CD4-positive, alpha-beta T cell treated with Interleukin-4 for 1 hour (primary cell): Measurements from ENCODE around the gene C10orf88.

Experiments used
- DNase-seq, 2 donors: peaks; one replicate each; pipeline ENCODE4 v3.0.0-alpha.2; 2020 to 2022

The C10orf88 gene

DNA sequence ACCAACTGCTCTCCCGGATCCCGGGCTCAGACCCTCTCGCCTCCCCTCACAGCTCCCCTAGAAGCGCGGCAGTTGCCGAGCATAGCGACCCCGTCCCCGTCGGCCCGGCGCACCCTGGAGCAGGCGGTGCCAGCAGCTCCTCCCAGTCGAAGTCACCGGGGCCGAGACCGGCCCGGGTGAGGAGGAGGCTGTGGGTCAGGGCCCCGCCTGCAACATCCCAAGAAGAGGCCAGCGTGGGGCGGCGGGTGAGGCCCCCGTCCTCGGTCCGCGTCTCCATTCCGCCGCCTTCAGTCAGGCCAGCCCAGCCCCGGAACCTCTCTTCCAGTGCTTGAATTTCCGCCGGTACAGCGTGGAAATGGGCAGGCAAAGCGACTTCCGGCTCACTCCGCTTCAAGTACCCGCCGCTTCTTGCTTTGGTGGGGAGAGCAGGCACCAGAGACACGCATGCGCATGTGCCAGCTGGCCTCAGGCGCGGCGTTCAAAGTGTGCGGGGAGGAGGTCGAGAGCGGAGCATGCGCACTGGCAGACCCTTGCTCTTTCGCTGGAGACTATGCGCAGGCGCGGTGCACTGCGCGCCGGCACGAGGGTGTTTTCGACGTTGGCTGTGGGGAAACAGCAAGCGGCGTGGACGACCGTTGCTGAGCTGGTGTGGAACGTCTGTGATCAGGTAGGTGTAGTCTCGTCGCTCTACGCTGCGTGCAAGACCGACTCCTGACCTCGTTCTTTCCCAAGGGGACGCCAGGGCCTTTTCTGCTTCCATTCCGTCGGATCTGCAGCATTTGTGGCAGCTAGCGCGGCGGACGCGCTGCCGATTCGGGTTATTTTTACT, at the start of gene C10orf88:
Gene C10orf88 (minus strand): TSS at position 326 of the 829 bp plus-strand sequence. CDS start 49 bp downstream, at position 277.
- DNase-seq, result peak; percentile 98 to 100

GRCh38 chr10:123001370-123001769, 47.3 kb upstream of the C10orf88 start:
- DNase-seq, result no peak

DNA sequence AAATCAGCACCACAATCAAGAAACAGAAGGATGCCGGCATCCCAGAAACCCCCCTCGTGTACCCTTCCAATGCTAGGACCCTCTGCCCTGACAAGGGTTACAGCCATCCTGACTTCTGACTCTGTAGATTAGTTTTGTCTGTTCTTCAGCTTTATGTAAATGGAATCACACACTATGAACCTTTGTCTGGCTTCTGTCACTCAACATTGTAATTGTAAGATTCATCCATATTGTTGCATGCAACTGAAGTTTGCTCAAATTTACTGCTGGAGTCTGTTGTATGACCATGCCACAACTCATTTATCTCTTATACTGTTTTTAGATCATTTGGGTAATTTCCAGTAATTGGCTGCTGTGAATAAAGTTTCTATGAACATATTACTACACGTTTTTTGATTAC, 46.1 kb upstream of the C10orf88 start:
- no peak for DNase-seq

DNA sequence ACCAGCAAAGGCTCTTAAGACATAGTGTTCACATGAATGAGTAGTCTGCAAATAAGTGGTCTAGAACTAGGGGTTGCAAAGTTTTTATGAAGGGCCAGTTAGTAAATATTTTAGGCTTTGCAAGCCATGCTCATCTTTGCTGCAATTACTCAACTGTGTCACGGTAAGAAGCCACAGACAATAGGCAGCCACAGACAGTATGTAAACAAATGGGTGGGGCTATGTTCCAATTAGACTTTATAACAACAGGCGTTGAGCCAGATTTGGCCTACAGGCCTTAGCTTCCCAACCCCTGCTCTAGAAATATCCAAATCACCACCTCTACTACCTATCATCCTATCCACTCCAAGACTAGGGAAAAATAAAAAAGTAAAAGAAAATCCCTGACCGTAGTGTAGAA, 45.3 kb upstream of the C10orf88 start:
- no peak for DNase-seq

GRCh38 chr10:122998934-122999333, 44.9 kb upstream of the C10orf88 start:
- no peak for DNase-seq

DNA sequence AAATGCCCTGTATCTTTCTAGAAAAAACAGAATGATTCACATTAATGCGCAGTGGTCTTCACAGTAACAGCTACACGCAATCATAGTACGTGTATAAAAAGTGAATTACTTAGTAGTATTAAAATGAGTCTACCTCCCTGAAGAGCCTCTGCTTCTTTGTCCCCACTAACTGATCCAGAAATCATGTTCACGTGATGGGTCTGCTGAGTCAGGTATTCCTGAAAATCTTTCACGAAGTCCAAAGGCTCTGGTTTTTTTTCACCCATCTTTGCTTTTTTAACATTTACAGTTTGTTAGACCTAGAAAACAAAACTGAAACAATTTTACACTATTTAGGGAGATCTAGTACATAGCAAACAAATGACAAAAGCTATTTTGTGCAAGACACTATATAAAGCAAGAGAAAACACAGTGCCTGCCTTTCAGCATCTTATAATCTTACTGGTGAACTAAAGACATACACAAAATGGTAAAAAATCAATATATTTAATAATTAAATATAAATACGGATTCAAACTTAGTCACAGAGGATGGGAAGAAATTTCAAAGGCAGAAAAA, 44.4 kb upstream of the C10orf88 start:
- no peak for DNase-seq

- DNase-seq, result no peak
Observed at GRCh38 chr10:122997864-122998263, 43.8 kb upstream of the C10orf88 start.

DNA sequence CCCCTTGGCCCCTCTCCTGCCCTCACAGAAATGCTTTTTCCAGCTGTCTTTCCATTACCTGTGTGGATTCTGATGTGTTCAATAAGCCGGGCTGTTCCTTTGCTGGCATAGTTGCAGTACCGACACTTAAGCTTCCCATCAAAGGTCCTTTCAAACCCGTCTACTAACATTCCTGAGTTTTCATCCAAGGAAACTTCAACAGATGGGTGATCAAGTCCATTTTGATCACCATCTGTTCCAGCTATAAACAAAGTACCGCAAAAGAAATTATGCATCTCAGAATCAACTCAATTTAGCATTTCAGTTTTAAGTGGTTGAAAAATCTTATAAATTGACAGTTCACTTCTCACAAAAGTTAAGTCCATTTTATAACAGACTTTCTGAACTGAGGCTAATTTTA, 41.9 kb upstream of the C10orf88 start:
- no peak for DNase-seq

- DNase-seq, result no peak
Observed at GRCh38 chr10:122993797-122994336, 39.8 kb upstream of the C10orf88 start.

DNA sequence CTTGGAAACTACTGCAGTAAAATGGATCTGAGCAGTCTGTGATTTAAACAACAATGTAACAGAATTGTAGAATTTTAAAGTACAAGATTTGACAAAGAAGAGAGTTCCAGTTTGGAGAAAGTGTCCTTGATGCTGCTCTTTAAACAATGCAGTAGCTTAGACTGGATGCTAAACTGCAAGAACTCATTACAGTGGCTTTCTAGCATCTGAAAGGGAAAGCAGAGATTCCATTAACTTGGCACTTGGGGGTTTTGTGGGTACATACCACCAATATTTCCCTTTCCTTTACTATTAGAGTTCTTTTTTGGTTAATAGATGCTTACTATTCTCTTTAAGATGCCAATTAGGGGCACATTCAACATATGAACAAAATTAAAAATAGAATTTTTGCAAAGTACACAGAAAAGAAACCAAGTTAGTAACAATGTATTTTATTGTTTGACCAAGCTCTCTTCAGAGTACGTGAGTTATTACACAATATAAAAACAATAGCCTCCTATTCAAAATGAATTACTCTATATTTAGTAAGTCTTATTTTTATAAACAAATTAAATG, 38.1 kb upstream of the C10orf88 start:
- DNase-seq, result no peak

- DNase-seq, result no peak
Observed at GRCh38 chr10:122990278-122990677, 36.3 kb upstream of the C10orf88 start.

DNA sequence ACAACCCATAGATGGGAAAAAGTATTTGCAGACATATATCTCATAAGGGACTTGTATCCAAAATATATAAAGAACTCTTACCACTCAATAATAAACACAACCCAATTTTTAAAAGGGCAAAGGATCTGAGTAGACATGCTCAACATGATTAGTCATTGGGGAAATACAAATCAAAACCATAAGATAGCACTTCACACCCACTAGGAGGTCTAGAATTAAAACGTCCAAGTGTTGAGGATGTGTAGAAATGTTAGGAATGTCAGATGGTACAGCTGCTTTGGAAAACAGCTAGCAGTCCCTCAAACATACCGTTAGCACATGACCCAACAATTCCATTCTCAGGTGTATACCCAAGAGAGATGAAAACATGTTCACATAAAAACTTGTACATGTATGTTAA, 34.5 kb upstream of the C10orf88 start:
- no peak for DNase-seq

- DNase-seq, result no peak
Observed at GRCh38 chr10:122986335-122986734, 32.3 kb upstream of the C10orf88 start.

GRCh38 chr10:122984708-122985107, 30.7 kb upstream of the C10orf88 start:
- DNase-seq, result no peak

DNA sequence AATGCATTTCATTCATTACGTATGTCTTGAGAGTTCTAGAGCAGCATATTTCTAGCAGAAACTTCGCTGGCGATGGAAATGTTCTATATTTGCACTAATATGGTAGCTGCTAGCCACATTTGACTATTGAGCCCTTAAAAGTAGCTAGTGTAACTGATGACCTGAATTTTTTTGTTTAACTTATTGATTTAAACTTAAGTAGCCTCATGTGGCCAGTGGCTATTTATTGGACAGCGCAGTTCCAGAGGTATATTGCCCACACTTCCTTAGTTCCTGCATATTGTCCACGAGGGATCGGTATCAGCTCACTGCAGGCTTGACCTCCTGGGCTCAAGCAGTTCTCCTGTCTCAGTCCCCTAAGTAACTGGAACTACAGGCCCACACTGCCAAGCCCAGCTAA, 29.9 kb upstream of the C10orf88 start:
- DNase-seq, result no peak

GRCh38 chr10:122981066-122981464, 27.0 kb upstream of the C10orf88 start:
- peak in 1 of 2 donors; percentile 7 for DNase-seq

- DNase-seq, result peak; percentile 92
Observed at GRCh38 chr10:122980209-122981065, 26.4 kb upstream of the C10orf88 start, which contains the start of gene PSTK. Gene PSTK (plus strand): TSS chr10:122980401. CDS start chr10:122980480, 79 bp downstream.

- no peak for DNase-seq
Observed at GRCh38 chr10:122974543-122975064, 20.6 kb upstream of the C10orf88 start.

DNA sequence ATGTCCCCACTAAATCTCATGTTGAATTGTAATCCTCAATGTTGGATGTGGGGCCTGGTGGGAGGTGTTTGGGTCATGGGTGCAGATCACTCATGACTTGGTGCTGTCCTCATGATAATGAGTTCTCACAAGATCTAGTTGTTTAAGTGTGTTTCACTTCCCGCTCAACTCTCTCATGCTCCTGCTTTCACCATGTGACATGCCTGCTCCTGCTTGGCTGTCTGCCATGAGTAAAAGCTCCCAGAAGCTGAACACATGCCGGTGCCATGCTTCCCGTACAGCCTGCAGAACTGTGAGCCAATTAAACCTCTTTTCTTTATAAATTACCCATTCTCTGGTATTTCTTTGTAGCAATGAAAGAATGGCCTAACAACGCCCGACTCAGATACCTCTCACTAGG, 20.0 kb upstream of the C10orf88 start:
- DNase-seq, result no peak

DNA sequence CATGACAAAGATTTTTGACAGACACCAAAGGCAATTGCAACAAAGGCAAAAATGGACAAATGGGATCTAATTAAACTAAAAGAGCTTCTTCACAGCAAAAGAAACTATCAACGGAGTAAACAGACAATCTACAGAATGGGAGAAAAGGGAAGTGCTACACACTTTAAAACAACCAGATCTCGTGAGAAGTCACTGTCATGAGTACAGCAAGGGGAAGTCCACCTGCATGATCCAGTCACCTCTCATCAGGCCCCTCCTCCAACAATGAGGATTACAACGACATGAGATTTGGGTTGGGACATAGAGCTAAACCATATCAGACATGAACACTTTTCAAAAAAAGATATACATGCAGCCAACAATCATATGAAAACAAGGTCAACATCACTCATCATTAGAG, 14.7 kb upstream of the C10orf88 start:
- DNase-seq, result no peak

GRCh38 chr10:122966879-122967278, 12.9 kb upstream of the C10orf88 start:
- DNase-seq, result no peak

- no peak for DNase-seq
Observed at GRCh38 chr10:122962405-122962804, 8.4 kb upstream of the C10orf88 start.

- DNase-seq, result no peak
Observed at GRCh38 chr10:122957474-122957873, 3.4 kb upstream of the C10orf88 start.
